Tibial nerve (tissue), 4 donors: ENCODE data around the gene TDRD3. TPM values are rescaled to one million over a fixed set of nuclear protein-coding genes. Genes with fewer than 3 reads are reported as not detected.

Source experiments
- DNase-seq, 2 donors: peaks; one replicate each; pipeline ENCODE4 v3.0.0-alpha.2; 2019; ENCODE audit warnings: low spot score in 2 of 2
- H3K27ac ChIP-seq, 4 donors: fragments of 200-600 bp; sonication (generic) in 3 of 4; one replicate each; pipeline ENCODE4 v1.5.1; 2017 to 2019; ENCODE audit warnings: mild to moderate bottlenecking in 1 of 4
- H3K27me3 ChIP-seq, 2 donors: fragments of 200-600 bp; sonication (generic) in 1 of 2; one replicate each; pipeline versions ENCODE4 v1.5.1 to v1.6.0; 2017 to 2019
- H3K36me3 ChIP-seq, 3 donors: fragments of 200-600 bp; sonication (generic); one replicate each; pipeline ENCODE4 v1.5.1; 2018 to 2019
- H3K4me1 ChIP-seq, 4 donors: fragments of 200-600 bp; sonication (generic) in 3 of 4; one replicate each; pipeline ENCODE4 v1.5.1; 2017 to 2019
- H3K4me3 ChIP-seq, 4 donors: fragments of 200-600 bp; sonication (generic) in 3 of 4; one replicate each; pipeline ENCODE4 v1.5.1; 2017 to 2019; ENCODE audit warnings: mild to moderate bottlenecking in 1 of 4, moderate library complexity in 1 of 4
- H3K9me3 ChIP-seq, 4 donors: fragments of 200-600 bp; sonication (generic) in 3 of 4; one replicate each; pipeline ENCODE4 v1.5.1; 2017 to 2019
- CTCF ChIP-seq, 5 experiments: fragments of 200-600 bp in 3 of 5; fragments of 450-650 bp in 2 of 5; sonication (generic) in 3 of 5; IDR thresholded peaks; one replicate each; pipeline ENCODE4 v1.5.1; 2016 to 2019; ENCODE audit warnings: antibody characterized with exemption in 5 of 5, mild to moderate bottlenecking in 3 of 5, moderate library complexity in 2 of 5
- EP300 ChIP-seq, 2 donors: sonication (generic); formaldehyde crosslinking; IDR thresholded peaks; one replicate each; pipeline ENCODE4 v1.6.1; 2017; ENCODE audit warnings: antibody characterized with exemption in 2 of 2, mild to moderate bottlenecking in 1 of 2
- POLR2A ChIP-seq, 2 donors: fragments of 450-650 bp; IDR thresholded peaks; one replicate each; pipeline ENCODE4 v1.6.1; 2017; ENCODE audit warnings: antibody characterized with exemption in 2 of 2, mild to moderate bottlenecking in 2 of 2, moderate library complexity in 2 of 2
- WGBS, 2 donors: methylation state at CpG; one replicate each; pipeline ENCODE4 v1.1.5; 2018; 5-methylcytosine and 5-hydroxymethylcytosine counted together
- total RNA-seq, 4 donors: library from RNA; depleted of rRNA; stranded (reverse); fragments of >200 nt; gene quantifications; one replicate each; pipeline ENCODE4 v1.1.0, GENCODE V29; 2016

TDRD3 gene
- total RNA-seq, 4 donors from 2014 or later: 31.2 to 38.5 (median 35.1) TPM

- Histone ChIP-seq H3K9me3 (no peaks in the 10 kb centered on the region), H3K27ac (no peak overlapping the region), H3K36me3 (no peaks in the 10 kb centered on the region), H3K4me3 (no peak overlapping the region), H3K27me3 (no peaks in the 10 kb centered on the region), H3K4me1 (peaks cover 0 to 10% (median 0%) of the 10 kb centered on the region in 4 donors)
- WGBS, 2 donors: 26 to 32% methylated on average over 2 of the region's 2 CpGs
- DNase-seq: peak in 1 of 2 donors; percentile 70
- no peak for TF ChIP-seq POLR2A (IDR thresholded peaks at IDR 0.05)
- no peak for TF ChIP-seq EP300 (IDR thresholded peaks at IDR 0.05)
- peak; percentile 59 to 65 (median 61) for TF ChIP-seq CTCF (IDR thresholded peaks at IDR 0.05)
Observed at GRCh38 chr13:60448907-60449510, 52.0 kb downstream of the TDRD3 start.

DNA sequence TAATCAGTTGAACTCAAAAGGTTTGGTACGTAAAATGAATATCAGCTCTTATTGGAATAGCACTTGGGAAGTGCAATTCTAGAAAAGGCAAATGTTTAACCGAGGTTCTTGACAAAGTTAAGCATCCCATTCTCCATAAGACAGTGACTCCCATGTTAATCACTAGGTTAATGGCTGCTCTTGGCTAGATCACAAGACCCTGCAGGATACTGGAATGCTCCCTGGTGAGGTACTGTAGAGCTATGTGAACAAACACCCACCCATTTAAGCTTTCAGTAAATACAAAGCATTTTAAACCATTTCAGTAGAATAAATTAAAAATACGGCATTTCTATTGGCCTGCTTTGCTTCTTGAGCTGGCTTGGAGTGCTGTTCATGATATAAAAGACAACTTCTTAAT lies 56.5 kb downstream of the TDRD3 start:
- peaks cover 0 to 9% (median 0%) of the 10 kb centered on the region in 4 donors for H3K4me1 ChIP-seq
- TF ChIP-seq EP300 (IDR thresholded peaks at IDR 0.05) (no peak), CTCF (IDR thresholded peaks at IDR 0.05) (no peak), POLR2A (IDR thresholded peaks at IDR 0.05) (no peak)
- no peak overlapping the region for H3K27ac ChIP-seq
- 84 to 87% methylated on average over 3 of the region's 3 CpGs for WGBS, 2 donors
- no peak for DNase-seq
- no peaks in the 10 kb centered on the region for H3K9me3 ChIP-seq
- H3K27me3 ChIP-seq: no peaks in the 10 kb centered on the region
- peaks cover 0 to 3% (median 0%) of the 10 kb centered on the region in 3 donors for H3K36me3 ChIP-seq
- no peak overlapping the region for H3K4me3 ChIP-seq

GRCh38 chr13:60454425-60454824 lies 57.4 kb downstream of the TDRD3 start:
- 97 to 100% methylated on average over 1 of the region's 1 CpG for WGBS, 2 donors
- TF ChIP-seq EP300 (IDR thresholded peaks at IDR 0.05): no peak
- no peak for TF ChIP-seq POLR2A (IDR thresholded peaks at IDR 0.05)
- TF ChIP-seq CTCF (IDR thresholded peaks at IDR 0.05): no peak

DNA sequence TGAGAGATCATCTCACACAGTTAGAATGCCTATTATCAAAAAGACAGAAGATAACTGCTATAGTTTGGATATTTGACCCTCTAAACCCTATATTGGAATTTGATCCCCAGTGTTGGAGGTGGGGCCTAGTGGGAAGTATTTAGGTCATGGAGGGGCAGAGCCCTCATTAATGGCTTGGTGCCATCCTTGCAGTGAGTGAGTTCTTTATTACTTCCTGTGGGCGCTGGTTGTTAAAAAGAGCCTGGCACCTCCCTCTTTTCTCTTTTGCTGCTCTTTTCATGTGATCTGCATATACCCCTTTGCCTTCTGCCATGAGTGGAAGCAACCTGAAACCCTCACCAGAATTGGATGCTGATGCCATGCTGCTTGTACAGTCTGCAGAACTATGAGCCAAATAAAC lies 66.8 kb downstream of the TDRD3 start:
- no peak overlapping the region for H3K4me3 ChIP-seq
- no peak for TF ChIP-seq POLR2A (IDR thresholded peaks at IDR 0.05)
- TF ChIP-seq CTCF (IDR thresholded peaks at IDR 0.05): no peak
- TF ChIP-seq EP300 (IDR thresholded peaks at IDR 0.05): no peak
- H3K27me3 ChIP-seq: no peaks in the 10 kb centered on the region
- peaks cover 0 to 5% (median 0%) of the 10 kb centered on the region in 4 donors for H3K4me1 ChIP-seq
- peaks cover 0 to 50% (median 0%) of the 10 kb centered on the region in 3 donors for H3K36me3 ChIP-seq
- no peak for DNase-seq
- no peak overlapping the region for H3K27ac ChIP-seq
- WGBS, 2 donors: 67 to 75% methylated on average over 1 of the region's 1 CpG
- H3K9me3 ChIP-seq: no peaks in the 10 kb centered on the region

More at GRCh38 chr13:60454425-60454824, 57.4 kb downstream of the TDRD3 start:
- H3K27ac ChIP-seq: no peak overlapping the region
- H3K36me3 ChIP-seq: peaks cover 0 to 4% (median 0%) of the 10 kb centered on the region in 3 donors
- no peaks in the 10 kb centered on the region for H3K9me3 ChIP-seq
- DNase-seq: no peak
- no peak overlapping the region for H3K4me3 ChIP-seq
- H3K27me3 ChIP-seq: no peaks in the 10 kb centered on the region
- H3K4me1 ChIP-seq: peaks cover 0 to 6% (median 0%) of the 10 kb centered on the region in 4 donors

DNA sequence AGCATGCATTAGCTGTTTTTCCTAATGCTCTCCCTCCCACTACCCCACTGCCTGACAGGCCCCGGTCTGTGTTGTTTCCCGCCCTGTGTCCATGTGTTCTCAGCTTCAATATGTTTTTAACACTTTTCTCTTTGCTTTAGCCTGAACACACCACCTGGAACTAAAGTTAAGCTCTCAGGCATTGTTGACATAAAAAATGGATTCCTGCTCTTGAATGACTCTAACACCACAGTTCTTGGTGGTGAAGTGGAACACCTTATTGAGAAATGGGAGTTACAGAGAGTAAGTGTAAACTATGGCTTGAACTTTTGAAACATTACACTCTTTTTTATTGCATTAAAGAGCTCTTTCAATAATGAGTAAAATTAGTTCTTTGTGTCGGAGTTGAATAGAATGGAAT lies 70.1 kb downstream of the TDRD3 start:
- peaks cover 0 to 54% (median 0%) of the 10 kb centered on the region in 3 donors for H3K36me3 ChIP-seq
- 82 to 88% methylated on average over 3 of the region's 3 CpGs for WGBS, 2 donors
- no peak overlapping the region for H3K4me3 ChIP-seq
- no peaks in the 10 kb centered on the region for H3K27me3 ChIP-seq
- no peak overlapping the region for H3K27ac ChIP-seq
- H3K4me1 ChIP-seq: peaks cover 0 to 5% (median 0%) of the 10 kb centered on the region in 4 donors
- TF ChIP-seq CTCF (IDR thresholded peaks at IDR 0.05) (no peak), POLR2A (IDR thresholded peaks at IDR 0.05) (no peak), EP300 (IDR thresholded peaks at IDR 0.05) (no peak)
- no peak for DNase-seq
- peaks cover 0 to 5% (median 2%) of the 10 kb centered on the region in 4 donors for H3K9me3 ChIP-seq
